ENCODE data around the gene VTI1A. TPM values are rescaled to one million over a fixed set of nuclear protein-coding genes. Genes with fewer than 3 reads are reported as not detected.

Gene VTI1A
- total and polyA plus RNA-seq, 2 of the 8 experiments (the other 6 are each of a cell fraction or from before 2014, with no cell fraction given): 6.0 to 20.0 TPM

DNA sequence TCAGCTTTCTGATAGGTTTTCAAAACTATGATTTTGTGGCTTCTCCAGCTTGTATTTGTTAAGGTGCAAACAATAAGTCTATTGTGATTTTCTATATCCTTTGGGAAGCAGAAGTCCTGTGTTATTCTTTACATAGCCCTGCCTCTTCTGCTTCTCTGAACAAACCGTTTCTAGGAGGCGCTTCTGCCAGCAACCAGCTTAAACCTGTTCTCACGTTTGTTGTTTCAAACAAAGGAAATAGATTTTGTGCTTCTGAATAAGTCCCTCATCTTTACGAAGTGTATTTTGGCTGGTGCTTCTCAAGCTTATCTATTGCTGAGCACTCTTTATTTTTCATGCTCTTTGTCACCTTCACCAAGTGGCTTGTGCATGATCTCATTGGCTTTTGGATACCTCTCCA lies 61.0 kb downstream of the VTI1A start:
- Histone ChIP-seq H3K9ac (replicated peaks in 1 of 4; ENCODE audit: extremely low read depth in 1 of 4, low read depth in 3 of 4, low read length in 3 of 4) (no peak overlapping the region), H3K4me1 (replicated peaks in 1 of 4; ENCODE audit: control insufficient read depth in 3 of 4, insufficient read depth in 4 of 4, low read length in 3 of 4) (no peaks in the 10 kb centered on the region), H2BK12ac (ENCODE audit: low read depth, low read length) (no peak overlapping the region), H2BK5ac (ENCODE audit: low read depth, low read length) (no peak overlapping the region), H3K4me3 (ENCODE audit: extremely low read depth in 1 of 4, insufficient read depth in 2 of 4, low read depth in 3 of 4, low read length in 4 of 4) (no peak overlapping the region), H4K5ac (ENCODE audit: insufficient read length, low read depth, low read length) (no peak overlapping the region), H4K8ac (ENCODE audit: extremely low read depth, insufficient read depth, low read length) (no peak overlapping the region), H3K79me1 (ENCODE audit: low read depth, low read length) (no peaks in the 10 kb centered on the region), H3K36me3 (ENCODE audit: control insufficient read depth in 2 of 4, insufficient read depth in 4 of 4, low read length in 3 of 4) (no peaks in the 10 kb centered on the region), H3K27me3 (replicated peaks in 1 of 4; ENCODE audit: control insufficient read depth in 3 of 4, extremely low read depth in 1 of 4, insufficient read depth in 3 of 4, low read length in 3 of 4) (no peaks in the 10 kb centered on the region), H4K91ac (replicated peaks; ENCODE audit: insufficient read length, low read length) (no peak overlapping the region), H2BK120ac (replicated peaks; ENCODE audit: low read depth, low read length) (no peak overlapping the region), H2BK20ac (ENCODE audit: low read length) (no peak overlapping the region), H3K27ac (ENCODE audit: low read depth, low read length) (no peak overlapping the region), H3K23ac (ENCODE audit: insufficient read length) (no peak overlapping the region), H3K4me2 (ENCODE audit: insufficient read depth in 1 of 2, low read depth in 2 of 2, low read length in 2 of 2) (no peak overlapping the region), H3K23me2 (ENCODE audit: low read depth, low read length) (no peaks in the 10 kb centered on the region; the same call in 1 of the 2 replicates), H2AK5ac (ENCODE audit: low read depth, low read length) (no peak overlapping the region), H3K14ac (ENCODE audit: insufficient read length) (no peak overlapping the region), H2BK15ac (ENCODE audit: low read length) (no peak overlapping the region), H4K20me1 (replicated peaks in 1 of 2; ENCODE audit: control insufficient read depth in 1 of 2, insufficient read depth in 2 of 2, low read length in 2 of 2) (no peaks in the 10 kb centered on the region), H3K4ac (replicated peaks; ENCODE audit: insufficient read length, low read depth, low read length) (no peak overlapping the region), H3K56ac (replicated peaks; ENCODE audit: insufficient read length, low read depth, low read length) (no peak overlapping the region), H3K79me2 (ENCODE audit: control insufficient read depth in 1 of 2, insufficient read depth in 2 of 2, low read length in 2 of 2) (no peaks in the 10 kb centered on the region), H3K9me3 (ENCODE audit: insufficient read depth in 2 of 2, low read depth in 1 of 2, low read length in 1 of 2) (no peaks in the 10 kb centered on the region), H2AFZ (ENCODE audit: low read length) (no peak overlapping the region), H3K18ac (ENCODE audit: extremely low read depth, low read length) (no peak overlapping the region)
- DNase-seq (ENCODE audit: low read depth in 1 of 2, low spot score in 2 of 2) (no peak), FAIRE-seq (no peak)
- POLR2A ChIA-PET (ENCODE audit: partially characterized antibody): interaction anchor here (0.7 kb wide), 1 partner anchor 628 kb away, joined by 3 read pairs; no protein-coding TSS in a partner anchor
- CTCF ChIA-PET (ENCODE audit: partially characterized antibody): interaction anchor here (1.1 to 1.3 kb wide), 3 partner anchors 11 to 57 kb away, joined by 3 to 4 read pairs (median 4); no protein-coding TSS in a partner anchor
- TF ChIP-seq CTBP2 (IDR thresholded peaks at IDR 0.05; ENCODE audit: borderline replicate concordance, insufficient read depth, insufficient read length, low read length) (no peak), SUZ12 (IDR thresholded peaks at IDR 0.05; ENCODE audit: low read length) (no peak), ASH2L (IDR thresholded peaks at IDR 0.05; ENCODE audit: low read length) (no peak), POLR2AphosphoS5 (IDR thresholded peaks at IDR 0.05; ENCODE audit: low read depth, low read length) (no peak), FOSL1 (IDR thresholded peaks at IDR 0.05; ENCODE audit: insufficient read depth, low read depth, low read length) (no peak), BACH1 (IDR thresholded peaks at IDR 0.05; ENCODE audit: low read length) (no peak), SIN3A (conservative IDR thresholded peaks at IDR 0.05 in 1 of 2, IDR thresholded peaks at IDR 0.05 in 1 of 2; ENCODE audit: low read depth in 1 of 2, low read length in 2 of 2) (no peak)
- TF ChIP-seq, protein P1, sequence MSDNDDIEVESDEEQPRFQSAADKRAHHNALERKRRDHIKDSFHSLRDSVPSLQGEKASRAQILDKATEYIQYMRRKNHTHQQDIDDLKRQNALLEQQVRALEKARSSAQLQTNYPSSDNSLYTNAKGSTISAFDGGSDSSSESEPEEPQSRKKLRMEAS (IDR thresholded peaks at IDR 0.05): no peak
- 84% methylated on average over 4 of the region's 4 CpGs; no CpG with 5 or more reads in 1 of the 2 experiments for WGBS, 2 experiments (ENCODE audit: extremely low coverage in 1 of 2, insufficient coverage in 1 of 2, insufficient read length in 1 of 2, insufficient replicate concordance in 2 of 2, low coverage in 1 of 2, low lambda C conversion rate in 2 of 2, missing lambda C conversion rate in 1 of 2)
